KOPT-K1 (cell line): ENCODE results near the gene ASPHD2.

Experiments
- H3K27ac ChIP-seq: fragments of 200-600 bp; sonication (generic); 2 replicates; pipeline ENCODE4 v1.5.1; 2016; ENCODE audit warnings: antibody characterized with exemption, mild to moderate bottlenecking, low read depth, low read length; ENCODE audit not compliant: poor library complexity, severe bottlenecking
- H3K36me3 ChIP-seq: fragments of 200-600 bp; sonication (generic); 2 replicates; pipeline ENCODE4 v1.5.1; 2017; ENCODE audit warnings: antibody characterized with exemption, mild to moderate bottlenecking, low read length, moderate library complexity; ENCODE audit not compliant: insufficient read depth
- H3K9me3 ChIP-seq: fragments of 200-600 bp; sonication (generic); 2 replicates; pipeline ENCODE4 v1.5.1; 2017; ENCODE audit warnings: antibody characterized with exemption, low read length, mild to moderate bottlenecking; ENCODE audit not compliant: insufficient read depth, poor library complexity, severe bottlenecking

The ASPHD2 gene

GRCh38 chr22:26447584-26448329 is 18.7 kb downstream of the ASPHD2 start:
- Histone ChIP-seq H3K36me3 (peaks cover 32% of the 10 kb centered on the region), H3K9me3 (no peaks in the 10 kb centered on the region), H3K27ac (no peak overlapping the region)

DNA sequence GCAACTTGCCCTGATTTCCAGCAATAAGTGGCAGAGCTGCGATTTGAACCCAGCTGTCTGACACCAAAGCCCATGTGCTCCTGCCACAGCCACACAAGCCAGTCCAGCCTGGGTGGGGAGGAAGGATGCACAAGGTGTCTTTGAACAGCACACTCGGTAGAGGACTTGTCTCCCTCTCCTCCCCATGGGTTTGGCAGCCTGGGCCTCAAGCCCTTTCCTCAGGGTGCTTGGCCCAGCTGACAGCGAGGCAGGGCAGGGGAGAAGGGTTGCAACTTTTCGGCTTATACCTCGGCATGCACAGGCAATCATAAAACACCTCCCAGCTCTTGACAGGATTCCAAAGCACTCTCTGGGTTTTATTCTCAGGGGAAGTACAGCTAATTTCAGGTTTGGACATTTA is 19.3 kb downstream of the ASPHD2 start:
- H3K36me3 ChIP-seq, result peaks cover 37% of the 10 kb centered on the region
- no peaks in the 10 kb centered on the region for H3K9me3 ChIP-seq
- no peak overlapping the region for H3K27ac ChIP-seq

- H3K36me3 ChIP-seq, result peaks cover 44% of the 10 kb centered on the region
- H3K27ac ChIP-seq, result no peak overlapping the region
These were observed 19.9 kb downstream of the ASPHD2 start for GRCh38 chr22:26448941-26449340.

GRCh38 chr22:26450453-26451185 is 21.6 kb downstream of the ASPHD2 start:
- H3K36me3 ChIP-seq, result peaks cover 51% of the 10 kb centered on the region
- no peak overlapping the region for H3K27ac ChIP-seq
- H3K9me3 ChIP-seq, result no peaks in the 10 kb centered on the region

More at GRCh38 chr22:26448941-26449340, 19.9 kb downstream of the ASPHD2 start:
- no peaks in the 10 kb centered on the region for H3K9me3 ChIP-seq

- no peak overlapping the region for H3K27ac ChIP-seq
- peaks cover 69% of the 10 kb centered on the region for H3K36me3 ChIP-seq
- H3K9me3 ChIP-seq, result no peaks in the 10 kb centered on the region
These were observed 23.4 kb downstream of the ASPHD2 start for GRCh38 chr22:26452236-26453016.

DNA sequence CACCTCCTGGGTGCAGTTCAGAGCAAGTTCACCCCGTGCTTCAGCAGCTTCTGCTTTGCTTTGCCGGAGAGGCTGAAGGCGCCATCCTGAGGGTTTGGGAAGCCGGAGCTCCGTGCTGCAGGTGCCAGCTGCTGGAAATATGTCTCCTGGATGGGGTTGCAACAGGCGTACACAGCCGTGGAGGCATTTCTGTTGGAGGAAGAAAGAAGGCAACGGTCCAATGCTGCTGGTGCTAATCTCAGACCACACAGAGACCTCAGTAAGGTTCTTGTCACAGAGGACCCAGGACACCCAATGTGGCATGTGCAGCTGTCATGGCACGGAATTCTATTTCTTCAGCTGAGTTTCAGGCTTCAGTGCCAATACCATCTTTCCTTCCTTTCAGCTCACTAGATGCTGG is 24.2 kb downstream of the ASPHD2 start:
- no peaks in the 10 kb centered on the region for H3K9me3 ChIP-seq
- H3K36me3 ChIP-seq, result peaks cover 77% of the 10 kb centered on the region
- no peak overlapping the region for H3K27ac ChIP-seq

- Histone ChIP-seq H3K36me3 (peaks cover 84% of the 10 kb centered on the region), H3K9me3 (no peaks in the 10 kb centered on the region), H3K27ac (no peak overlapping the region)
These were observed 24.9 kb downstream of the ASPHD2 start for GRCh38 chr22:26453812-26454500.

DNA sequence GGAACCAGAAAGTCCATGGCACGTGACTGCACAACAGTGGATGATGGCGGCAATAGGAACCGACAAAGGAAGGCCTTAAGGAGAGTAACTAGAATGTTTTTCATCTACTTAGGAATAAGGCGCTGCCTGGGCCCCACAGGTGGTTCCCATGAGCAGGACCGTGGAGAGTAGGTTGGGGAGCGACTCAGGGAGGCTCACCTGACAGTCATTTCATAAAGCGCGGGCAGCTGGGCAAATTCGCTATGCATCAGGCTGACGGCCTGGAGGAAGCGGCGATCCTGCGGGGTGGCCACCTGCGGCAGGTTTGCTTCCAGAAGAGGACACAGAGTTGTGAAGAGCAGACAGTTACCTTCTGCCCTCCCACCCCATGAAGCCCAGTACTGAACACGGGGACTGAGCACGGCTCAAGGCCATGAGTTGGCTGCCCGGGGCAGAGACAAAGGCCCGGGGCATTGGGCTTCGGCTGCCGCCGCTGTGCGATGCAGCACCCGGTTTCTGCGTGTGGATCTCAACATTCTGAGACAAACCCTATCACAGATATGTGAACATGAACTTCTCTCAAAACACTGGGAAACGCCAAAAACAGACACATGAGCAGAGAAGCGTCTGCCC is 28.7 kb downstream of the ASPHD2 start:
- Histone ChIP-seq H3K9me3 (no peaks in the 10 kb centered on the region), H3K27ac (no peak overlapping the region), H3K36me3 (peaks cover 91% of the 10 kb centered on the region)

- Histone ChIP-seq H3K27ac (no peak overlapping the region), H3K36me3 (peaks cover 98% of the 10 kb centered on the region), H3K9me3 (no peaks in the 10 kb centered on the region)
These were observed 31.1 kb downstream of the ASPHD2 start for GRCh38 chr22:26460202-26460601.

GRCh38 chr22:26461188-26461810 is 32.2 kb downstream of the ASPHD2 start:
- H3K36me3 ChIP-seq, result peaks cover 100% of the 10 kb centered on the region
- no peaks in the 10 kb centered on the region for H3K9me3 ChIP-seq
- H3K27ac ChIP-seq, result no peak overlapping the region

DNA sequence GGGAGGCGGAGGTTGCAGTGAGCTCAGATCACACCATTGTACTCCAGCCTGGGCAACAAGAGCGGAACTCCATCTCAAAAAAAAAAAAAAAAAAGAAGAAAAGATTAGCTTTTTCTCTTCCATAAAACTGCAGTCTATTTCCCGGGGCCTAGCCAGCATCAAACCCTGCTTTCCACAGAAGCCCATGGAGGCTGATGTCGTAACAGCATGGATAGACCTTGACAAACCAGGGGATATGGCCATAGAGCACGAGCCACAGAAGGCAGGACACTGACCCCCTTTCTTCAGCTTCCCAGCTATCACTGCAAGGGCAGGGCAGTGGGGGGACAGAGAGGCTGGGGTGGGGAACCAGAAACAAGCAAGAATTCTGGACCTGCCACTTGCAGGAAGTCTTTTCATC is 33.0 kb downstream of the ASPHD2 start:
- H3K27ac ChIP-seq, result no peak overlapping the region
- no peaks in the 10 kb centered on the region for H3K9me3 ChIP-seq
- H3K36me3 ChIP-seq, result peaks cover 100% of the 10 kb centered on the region

DNA sequence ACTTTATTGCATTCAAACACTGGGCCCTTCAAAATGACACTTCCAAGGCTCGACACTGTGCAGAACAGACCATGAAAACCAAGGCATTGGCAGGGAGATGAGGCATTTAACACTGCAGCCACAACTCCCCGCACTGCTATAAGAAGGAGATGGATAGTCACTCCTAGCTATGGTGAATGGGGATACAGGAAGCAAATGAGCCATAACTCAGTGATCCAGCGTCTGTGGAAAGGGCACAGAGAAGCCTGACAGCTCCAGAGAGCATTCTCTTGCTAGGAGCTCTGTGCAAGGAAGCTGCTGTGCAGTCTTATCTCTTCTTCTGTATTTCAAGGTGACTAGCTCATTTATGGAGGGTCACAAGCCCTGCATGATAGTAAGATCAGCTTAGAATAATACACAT is 33.6 kb downstream of the ASPHD2 start:
- Histone ChIP-seq H3K27ac (no peak overlapping the region), H3K36me3 (peaks cover 100% of the 10 kb centered on the region), H3K9me3 (no peaks in the 10 kb centered on the region)

GRCh38 chr22:26463101-26463661 is 34.1 kb downstream of the ASPHD2 start:
- no peak overlapping the region for H3K27ac ChIP-seq
- no peaks in the 10 kb centered on the region for H3K9me3 ChIP-seq
- peaks cover 98% of the 10 kb centered on the region for H3K36me3 ChIP-seq

DNA sequence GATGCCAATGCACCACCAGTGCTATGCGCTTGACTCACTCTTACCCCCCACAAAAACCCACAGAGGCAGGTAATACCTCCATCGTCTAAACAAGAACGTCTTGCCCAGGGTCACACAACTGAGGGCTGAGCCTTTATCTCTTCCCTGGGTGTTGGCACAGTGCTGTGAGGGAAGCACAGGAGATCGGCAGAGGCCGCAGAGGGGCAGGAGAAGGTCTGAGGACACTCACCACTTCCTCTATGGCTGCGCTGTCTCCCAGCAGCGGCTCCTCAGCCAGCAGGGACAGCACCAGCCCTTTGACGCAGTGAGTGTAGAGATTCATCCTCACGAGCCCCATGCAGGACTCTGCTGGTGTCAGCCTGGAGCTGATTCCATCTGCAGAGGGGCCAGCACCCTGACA is 34.6 kb downstream of the ASPHD2 start:
- Histone ChIP-seq H3K9me3 (no peaks in the 10 kb centered on the region), H3K36me3 (peaks cover 98% of the 10 kb centered on the region), H3K27ac (no peak overlapping the region)
